HG03135 (cell line): ENCODE measurements around the gene PLVAP.

ENCODE experiments used
- ATAC-seq: cut with Tn5 transposase; IDR thresholded peaks from one replicate; pipeline ENCODE4 v1.9.1; 2021; ENCODE audit warnings: mild to moderate bottlenecking, moderate library complexity; ENCODE audit not compliant: unreplicated experiment

Gene PLVAP

GRCh38 chr19:17323300-17323963 is 53.7 kb downstream of the PLVAP start:
- ATAC-seq, result no peak

GRCh38 chr19:17322854-17323253 is 54.3 kb downstream of the PLVAP start:
- no peak for ATAC-seq

- no peak for ATAC-seq
Observed at GRCh38 chr19:17321655-17322489, 55.3 kb downstream of the PLVAP start.

- ATAC-seq, result no peak
Observed at GRCh38 chr19:17320435-17320834, 56.7 kb downstream of the PLVAP start.

- ATAC-seq, result no peak
Observed at GRCh38 chr19:17319473-17320238, 57.5 kb downstream of the PLVAP start.

GRCh38 chr19:17318966-17319365 is 58.2 kb downstream of the PLVAP start:
- ATAC-seq, result no peak

GRCh38 chr19:17314007-17314593 is 63.0 kb downstream of the PLVAP start:
- ATAC-seq, result no peak

GRCh38 chr19:17312189-17313113 is 64.7 kb downstream of the PLVAP start:
- no peak for ATAC-seq

GRCh38 chr19:17311455-17312188 is 65.5 kb downstream of the PLVAP start:
- no peak for ATAC-seq

GRCh38 chr19:17309965-17310461 is 67.1 kb downstream of the PLVAP start:
- ATAC-seq, result no peak

GRCh38 chr19:17309198-17309964 is 67.8 kb downstream of the PLVAP start, which contains the start of gene DDA1:
Gene DDA1 (plus strand): TSS chr19:17309563. CDS start chr19:17309655, 92 bp downstream.
- peak; percentile 58 for ATAC-seq

- no peak for ATAC-seq
Observed at GRCh38 chr19:17307876-17308377, 69.2 kb downstream of the PLVAP start.

- no peak for ATAC-seq
Observed at GRCh38 chr19:17306285-17306714, 70.8 kb downstream of the PLVAP start.

GRCh38 chr19:17305517-17306284 is 71.4 kb downstream of the PLVAP start, which contains the start of gene MRPL34:
Gene MRPL34 (plus strand): TSS chr19:17305872. CDS start chr19:17305893, 21 bp downstream.
- ATAC-seq, result peak; percentile 62

GRCh38 chr19:17305216-17305516 is 72.0 kb downstream of the PLVAP start:
- ATAC-seq, result no peak

- no peak for ATAC-seq
Observed at GRCh38 chr19:17304386-17305215, 72.5 kb downstream of the PLVAP start.

GRCh38 chr19:17303940-17304267 is 73.2 kb downstream of the PLVAP start:
- no peak for ATAC-seq
